A549 (cell line): ENCODE results near the gene ANGPT4. TPM values are rescaled to one million over a fixed set of nuclear protein-coding genes. Genes with fewer than 3 reads are reported as not detected.
"Not testable (repeated sequence)": the region's sequence is repeated elsewhere in the genome, so short reads cannot be mapped to it uniquely, and the experiment has no call there.

Experiments
- ATAC-seq, 2 experiments: fragments of 200-7000 bp in 1 of 2; fragments of >200 bp in 1 of 2; cut with Nextera tagmentation in 1 of 2; cut with Tn5 transposase in 1 of 2; 3 replicates each; pipeline versions ENCODE4 v1.8.0 to v1.9.1; 2018 to 2020; ENCODE audit warnings: mild to moderate bottlenecking in 1 of 2, moderate library complexity in 1 of 2
- CTCF ChIA-PET: fragments of 300-600 bp; sonication (Branson Sonifier 250); formaldehyde crosslinking; extraction: SDS; loops from one replicate; lab custom pipeline; 2021; ENCODE audit warnings: antibody characterized with exemption, inconsistent platforms; lab: Yijun Ruan, JAX
- POLR2A ChIA-PET: fragments of 350-600 bp; formaldehyde crosslinking; extraction: SDS; loops from one replicate; lab custom pipeline; 2021; ENCODE audit warnings: antibody characterized with exemption, inconsistent platforms; lab: Yijun Ruan, JAX
- DNase-seq, 2 experiments: peaks; one replicate each; pipeline versions ENCODE4 v3.0.0 to v3.0.0-alpha.2; 2011 to 2016; ENCODE audit warnings: low read depth in 1 of 2, low spot score in 1 of 2
- FAIRE-seq: peaks from 2 replicates; lab custom pipeline; 2011; peaks lifted over from hg19 to GRCh38; lab: Jason Lieb, UNC
- H3K27ac ChIP-seq, 2 experiments: fragments of >200 bp; sonication (Bioruptor Twin); formaldehyde crosslinking; 3 replicates each; pipeline ENCODE4 v1.5.1; 2016 to 2017
- H3K4me1 ChIP-seq: fragments of >200 bp; sonication (Bioruptor Twin); formaldehyde crosslinking; 3 replicates; pipeline ENCODE4 v1.6.1; 2016
- H3K4me2 ChIP-seq: fragments of >200 bp; sonication (Bioruptor Twin); formaldehyde crosslinking; 3 replicates; pipeline ENCODE4 v1.6.1; 2016
- H3K4me3 ChIP-seq: fragments of >200 bp; sonication (Bioruptor Twin); formaldehyde crosslinking; 3 replicates; pipeline ENCODE4 v1.5.1; 2016
- H3K9me3 ChIP-seq: fragments of >200 bp; sonication (Bioruptor Twin); formaldehyde crosslinking; 3 replicates; pipeline ENCODE4 v1.6.1; 2016
- BHLHE40 ChIP-seq: IDR thresholded peaks from 2 replicates; pipeline ENCODE4 v1.6.1; 2012; ENCODE audit warnings: low read depth, low read length, inconsistent platforms
- CBX2 ChIP-seq: fragments of 200-600 bp; sonication (generic); IDR thresholded peaks from 2 replicates; pipeline ENCODE4 v1.6.1; 2016; ENCODE audit warnings: low read depth, mild to moderate bottlenecking, borderline replicate concordance
- CBX8 ChIP-seq: fragments of 200-600 bp; sonication (generic); IDR thresholded peaks from 2 replicates; pipeline ENCODE4 v1.6.1; 2016
- CEBPB ChIP-seq, 2 experiments: fragments of >200 bp in 1 of 2; sonication (Bioruptor Twin) in 1 of 2; formaldehyde crosslinking in 1 of 2; IDR thresholded peaks; 2 replicates each; pipeline ENCODE4 v1.6.1; 2012 to 2016
- CHD2 ChIP-seq: fragments of 150-350 bp; IDR thresholded peaks from 2 replicates; pipeline ENCODE4 v1.6.1; 2014; ENCODE audit warnings: low read length; ENCODE audit not compliant: partially characterized antibody
- ESRRA ChIP-seq: fragments of 150-350 bp; IDR thresholded peaks from 2 replicates; pipeline ENCODE4 v1.6.1; 2014; ENCODE audit warnings: mild to moderate bottlenecking, low read length, borderline replicate concordance
- FOSL2 ChIP-seq, 2 experiments: fragments of 450-650 bp in 1 of 2; fragments of >200 bp in 1 of 2; sonication (Bioruptor Twin) in 1 of 2; formaldehyde crosslinking; IDR thresholded peaks; 2 replicates each; pipeline versions ENCODE4 v1.5.0 to v1.6.1; 2016 to 2020; ENCODE audit warnings: mild to moderate bottlenecking in 1 of 2, moderate library complexity in 1 of 2
- HOXA7 ChIP-seq: fragments of 250-450 bp; sonication (Bioruptor Pico); IDR thresholded peaks from 2 replicates; pipeline ENCODE4 v1.5.0; 2020; ENCODE audit warnings: mild to moderate bottlenecking, moderate library complexity
- HOXB13 ChIP-seq: fragments of 250-450 bp; sonication (Bioruptor Pico); IDR thresholded peaks from 2 replicates; pipeline ENCODE4 v1.5.0; 2020; ENCODE audit warnings: low read depth, mild to moderate bottlenecking, moderate library complexity
- KDM5A ChIP-seq: fragments of 200-600 bp; sonication (generic); IDR thresholded peaks from 2 replicates; pipeline ENCODE4 v1.6.1; 2016; ENCODE audit warnings: antibody characterized with exemption, mild to moderate bottlenecking
- MAX ChIP-seq: IDR thresholded peaks from 2 replicates; pipeline ENCODE4 v1.6.1; 2012
- MYC ChIP-seq: IDR thresholded peaks from 2 replicates; pipeline ENCODE4 v1.6.1; 2012; ENCODE audit warnings: mild to moderate bottlenecking, inconsistent platforms, low read length, improper control_type of control experiment, borderline replicate concordance
- PHF8 ChIP-seq: fragments of 200-600 bp; sonication (generic); IDR thresholded peaks from 2 replicates; pipeline ENCODE4 v1.6.1; 2016; ENCODE audit warnings: low read depth, mild to moderate bottlenecking, antibody characterized with exemption, moderate library complexity, borderline replicate concordance
- POLR2A ChIP-seq: IDR thresholded peaks from 2 replicates; pipeline ENCODE4 v1.6.1; 2012; ENCODE audit warnings: mild to moderate bottlenecking, low read length
- RNF2 ChIP-seq: fragments of 200-600 bp; sonication (generic); IDR thresholded peaks from 2 replicates; pipeline ENCODE4 v1.6.1; 2016; ENCODE audit warnings: low read depth, mild to moderate bottlenecking, antibody characterized with exemption, moderate library complexity, borderline replicate concordance
- ZC3H11A ChIP-seq: fragments of 450-650 bp; IDR thresholded peaks from 2 replicates; pipeline ENCODE4 v1.6.1; 2014; ENCODE audit warnings: antibody characterized with exemption, mild to moderate bottlenecking
- ZFP36 ChIP-seq: fragments of 450-650 bp; IDR thresholded peaks from 2 replicates; pipeline ENCODE4 v1.6.1; 2014; ENCODE audit warnings: borderline replicate concordance; ENCODE audit not compliant: partially characterized antibody
- WGBS: methylation state at CpG from one replicate; pipeline ENCODE4 v1.1.6; 2017; ENCODE audit errors: missing lambda C conversion rate; 5-methylcytosine and 5-hydroxymethylcytosine counted together
- polyA plus RNA-seq, 4 experiments: library from polyadenylated mRNA; depleted of rRNA in 3 of 4; stranded (reverse); fragments of >200 nt; fragmentation: RNase III in 1 of 4; extraction: RNeasy Plus Mini Kit Qiagen cat#74134 plus additional on column Dnase treatment in 1 of 4; gene quantifications; 2 replicates in 3 of 4; 3 replicates in 1 of 4; pipeline ENCODE4 v1.2.3, GENCODE V29; 2011 to 2017
- TF ChIP-seq, protein P1 (sequence below): fragments of 150-350 bp; IDR thresholded peaks from 2 replicates; pipeline ENCODE4 v1.6.1; 2014; ENCODE audit warnings: low read depth, mild to moderate bottlenecking, low read length
- TF ChIP-seq, protein P2 (sequence below): fragments of 250-450 bp; sonication (Bioruptor Pico); IDR thresholded peaks from 2 replicates; pipeline ENCODE4 v1.5.0; 2020; ENCODE audit warnings: low read depth, mild to moderate bottlenecking, moderate library complexity

The ANGPT4 gene
- polyA plus RNA-seq, 2 of the 4 experiments (the other 2 are of a cell fraction) = 0.04 TPM; not detected in 1

DNA sequence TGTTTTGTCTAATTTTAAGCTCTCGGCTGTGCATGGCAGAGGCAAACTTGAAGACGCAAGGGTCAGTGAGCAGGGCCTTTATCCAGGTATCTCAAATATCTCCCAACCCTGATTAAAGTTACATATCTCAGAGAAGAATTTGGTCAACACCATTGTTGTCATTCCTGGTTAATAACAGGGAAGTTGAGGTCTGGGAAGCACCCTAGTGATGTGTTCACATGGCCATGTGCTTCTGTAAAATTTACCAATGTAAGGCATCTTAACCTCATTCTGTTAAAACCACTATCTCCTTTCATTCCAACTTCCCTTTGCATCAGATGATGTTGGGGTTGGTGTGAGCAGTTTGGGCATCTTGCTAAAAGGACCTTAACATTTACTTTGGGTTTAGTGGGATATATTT, 86.6 kb downstream of the ANGPT4 start (continued):
- TF ChIP-seq, protein P1, sequence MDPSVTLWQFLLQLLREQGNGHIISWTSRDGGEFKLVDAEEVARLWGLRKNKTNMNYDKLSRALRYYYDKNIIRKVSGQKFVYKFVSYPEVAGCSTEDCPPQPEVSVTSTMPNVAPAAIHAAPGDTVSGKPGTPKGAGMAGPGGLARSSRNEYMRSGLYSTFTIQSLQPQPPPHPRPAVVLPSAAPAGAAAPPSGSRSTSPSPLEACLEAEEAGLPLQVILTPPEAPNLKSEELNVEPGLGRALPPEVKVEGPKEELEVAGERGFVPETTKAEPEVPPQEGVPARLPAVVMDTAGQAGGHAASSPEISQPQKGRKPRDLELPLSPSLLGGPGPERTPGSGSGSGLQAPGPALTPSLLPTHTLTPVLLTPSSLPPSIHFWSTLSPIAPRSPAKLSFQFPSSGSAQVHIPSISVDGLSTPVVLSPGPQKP = no peak
- no peak for TF ChIP-seq CBX2

DNA sequence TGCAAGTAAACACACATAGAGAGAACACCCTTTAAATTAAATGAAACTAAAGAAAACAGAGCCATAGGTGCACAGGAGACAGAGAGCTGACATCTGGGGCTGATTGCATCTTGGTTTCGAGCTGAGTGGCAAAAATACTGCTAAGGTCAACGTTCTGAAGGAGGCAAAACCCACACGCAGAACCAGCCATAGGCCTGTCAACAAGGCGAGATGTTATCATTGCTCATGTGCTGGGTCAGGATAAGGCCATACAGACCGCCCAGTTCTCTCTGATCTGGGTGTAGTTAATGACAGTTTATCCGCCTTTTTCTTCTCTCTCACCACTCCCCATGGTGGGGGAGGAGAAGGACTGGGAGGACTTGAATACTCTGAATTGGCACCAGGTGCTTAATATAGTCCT, 87.1 kb downstream of the ANGPT4 start:
- no peak overlapping the region for H3K27ac ChIP-seq
- no peak for FAIRE-seq
- ATAC-seq = no peak
- ChIA-PET POLR2A (no interaction called here), CTCF (interaction anchor here (1.0 to 22.7 kb wide), 5 partner anchors 9 to 279 kb away, joined by 3 to 872 read pairs (median 16); no protein-coding TSS in a partner anchor)
- WGBS = 39% methylated on average over 6 of the region's 6 CpGs
- H3K4me1 ChIP-seq = no peaks in the 10 kb centered on the region
- H3K4me3 ChIP-seq = no peak overlapping the region
- TF ChIP-seq, protein P2, sequence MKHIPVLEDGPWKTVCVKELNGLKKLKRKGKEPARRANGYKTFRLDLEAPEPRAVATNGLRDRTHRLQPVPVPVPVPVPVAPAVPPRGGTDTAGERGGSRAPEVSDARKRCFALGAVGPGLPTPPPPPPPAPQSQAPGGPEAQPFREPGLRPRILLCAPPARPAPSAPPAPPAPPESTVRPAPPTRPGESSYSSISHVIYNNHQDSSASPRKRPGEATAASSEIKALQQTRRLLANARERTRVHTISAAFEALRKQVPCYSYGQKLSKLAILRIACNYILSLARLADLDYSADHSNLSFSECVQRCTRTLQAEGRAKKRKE (CRISPR knock-in tag) = no peak
- TF ChIP-seq ESRRA = no peak
- TF ChIP-seq POLR2A = no peak
- TF ChIP-seq RNF2 = no peak
- no peak for TF ChIP-seq CHD2
- TF ChIP-seq PHF8 = no peak
- no peak for TF ChIP-seq HOXA7 (CRISPR knock-in tag)
- no peak for TF ChIP-seq CEBPB (IDR thresholded peaks at IDR 0.05)
- no peak for TF ChIP-seq ZC3H11A
- no peak for TF ChIP-seq BHLHE40
- TF ChIP-seq MYC = no peak
- no peak for TF ChIP-seq HOXB13 (CRISPR knock-in tag)
- TF ChIP-seq ZFP36 = no peak
- no peak for TF ChIP-seq FOSL2 (IDR thresholded peaks at IDR 0.05)
- no peak for TF ChIP-seq FOSL2 (CRISPR knock-in tag; IDR thresholded peaks at IDR 0.05)
- no peak for TF ChIP-seq CBX8
- no peaks in the 10 kb centered on the region for H3K9me3 ChIP-seq
- DNase-seq = no peak
- H3K4me2 ChIP-seq = no peak overlapping the region

- H3K4me3 ChIP-seq, H3K9me3 ChIP-seq, DNase-seq, POLR2A ChIA-PET, H3K27ac ChIP-seq, H3K4me2 ChIP-seq, ATAC-seq, H3K4me1 ChIP-seq, FAIRE-seq: not testable (repeated sequence)
- 77% methylated on average over 8 of the region's 8 CpGs for WGBS
- CTCF ChIA-PET = interaction anchor here (0.6 to 22.7 kb wide), 6 partner anchors 9 to 358 kb away, joined by 4 to 872 read pairs (median 8); no protein-coding TSS in a partner anchor
Measured at GRCh38 chr20:827981-828380, 88.2 kb downstream of the ANGPT4 start.

GRCh38 chr20:826695-827323, 89.3 kb downstream of the ANGPT4 start:
- POLR2A ChIA-PET = interaction anchor here (0.7 kb wide), 1 partner anchor 52 kb away, joined by 5 read pairs; no protein-coding TSS in a partner anchor
- TF ChIP-seq KDM5A (no peak), CBX2 (no peak), ZC3H11A (no peak), MAX (no peak)
- WGBS = 83% methylated on average over 7 of the region's 7 CpGs
- Histone ChIP-seq H3K9me3 (no peaks in the 10 kb centered on the region), H3K4me3 (no peak overlapping the region), H3K27ac (no peak overlapping the region), H3K4me2 (no peak overlapping the region), H3K4me1 (no peaks in the 10 kb centered on the region)
- FAIRE-seq (no peak), ATAC-seq (no peak), DNase-seq (no peak)
- CTCF ChIA-PET = interaction anchor here (0.9 to 22.7 kb wide), 9 partner anchors 8 to 386 kb away, joined by 3 to 872 read pairs (median 8); no protein-coding TSS in a partner anchor
